Endothelial cell of umbilical vein (primary cell): ENCODE results near the gene TFDP1.

Experiments used
- CTCF ChIP-seq, 2 donors: IDR thresholded peaks; 1 replicate in 1 of 2; 2 replicates in 1 of 2; pipeline ENCODE4 v1.5.1; 2011; ENCODE audit warnings: low read length in 2 of 2, mild to moderate bottlenecking in 2 of 2, moderate library complexity in 2 of 2, control low read depth in 1 of 2, inconsistent platforms in 1 of 2, low read depth in 1 of 2; ENCODE audit not compliant: insufficient read depth in 1 of 2; ENCODE audit errors: extremely low read depth in 1 of 2
- EZH2 ChIP-seq: IDR thresholded peaks from 2 replicates; pipeline ENCODE4 v1.6.1; 2012; ENCODE audit warnings: borderline replicate concordance, low read depth, mild to moderate bottlenecking, moderate library complexity, low read length, inconsistent platforms; ENCODE audit not compliant: severe bottlenecking
- POLR2A ChIP-seq: IDR thresholded peaks from 2 replicates; pipeline ENCODE4 v1.6.1; 2012; ENCODE audit warnings: low read depth, mild to moderate bottlenecking, control low read depth, low read length
- POLR2AphosphoS5 ChIP-seq: IDR thresholded peaks from 2 replicates; pipeline ENCODE4 v1.6.1; 2012; ENCODE audit warnings: low read depth, mild to moderate bottlenecking, control low read depth, low read length, moderate library complexity; ENCODE audit not compliant: insufficient read depth
- TF ChIP-seq, protein P1 (sequence below): IDR thresholded peaks from 2 replicates; pipeline ENCODE4 v1.6.1; 2011; ENCODE audit not compliant: insufficient read depth, insufficient read length

- TF ChIP-seq CTCF (IDR thresholded peaks at IDR 0.05; ENCODE audit: extremely low read depth in 1 of 2, insufficient read depth in 1 of 2, low read depth in 1 of 2, low read length in 2 of 2) (no peak), POLR2A (no peak), EZH2 (no peak), POLR2AphosphoS5 (no peak)
- TF ChIP-seq, protein P1, sequence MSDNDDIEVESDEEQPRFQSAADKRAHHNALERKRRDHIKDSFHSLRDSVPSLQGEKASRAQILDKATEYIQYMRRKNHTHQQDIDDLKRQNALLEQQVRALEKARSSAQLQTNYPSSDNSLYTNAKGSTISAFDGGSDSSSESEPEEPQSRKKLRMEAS, result no peak
Observed at GRCh38 chr13:113629866-113630265, 45.3 kb downstream of the TFDP1 start.
